Skeletal muscle satellite cell (primary cell): ENCODE data around the gene NELFA.

ENCODE experiments used
- H3K27me3 ChIP-seq: 2 replicates; pipeline ENCODE4 v1.7.0; 2013; ENCODE audit warnings: low read length; ENCODE audit not compliant: control insufficient read depth, insufficient read depth
- H3K36me3 ChIP-seq: 2 replicates; pipeline ENCODE4 v1.7.0; 2013; ENCODE audit warnings: mild to moderate bottlenecking, control low read depth, low read length; ENCODE audit not compliant: insufficient read depth
- H3K4me1 ChIP-seq: 2 replicates; pipeline ENCODE4 v1.7.0; 2013; ENCODE audit warnings: low read length; ENCODE audit not compliant: control insufficient read depth, insufficient read depth
- H3K4me2 ChIP-seq: 2 replicates; pipeline ENCODE4 v1.7.0; 2013; ENCODE audit warnings: mild to moderate bottlenecking, low read length
- H3K4me3 ChIP-seq: 2 replicates; pipeline ENCODE4 v1.7.0; 2013; ENCODE audit warnings: low read length
- H3K9ac ChIP-seq: 2 replicates; pipeline ENCODE4 v1.7.0; 2013; ENCODE audit warnings: mild to moderate bottlenecking, low read depth, low read length, moderate library complexity
- H3K9me3 ChIP-seq: replicated peaks from 2 replicates; pipeline ENCODE4 v1.7.0; 2013; ENCODE audit warnings: mild to moderate bottlenecking, control low read depth, low read length

NELFA gene

GRCh38 chr4:1952058-1952700, 56.6 kb downstream of the NELFA start:
- H3K4me3 ChIP-seq, result no peak overlapping the region
- no peak overlapping the region for H3K4me2 ChIP-seq
- H3K36me3 ChIP-seq, result peaks cover 57% of the 10 kb centered on the region
- no peaks in the 10 kb centered on the region for H3K27me3 ChIP-seq
- H3K9ac ChIP-seq, result no peak overlapping the region
- no peaks in the 10 kb centered on the region for H3K4me1 ChIP-seq
- no peaks in the 10 kb centered on the region for H3K9me3 ChIP-seq

GRCh38 chr4:1950369-1950768, 58.4 kb downstream of the NELFA start:
- H3K36me3 ChIP-seq, result peaks cover 49% of the 10 kb centered on the region

GRCh38 chr4:1948892-1949436, 59.8 kb downstream of the NELFA start:
- no peak overlapping the region for H3K4me2 ChIP-seq
- H3K4me3 ChIP-seq, result no peak overlapping the region
- H3K9ac ChIP-seq, result no peak overlapping the region
- peaks cover 44% of the 10 kb centered on the region for H3K36me3 ChIP-seq
- H3K27me3 ChIP-seq, result no peaks in the 10 kb centered on the region
- no peaks in the 10 kb centered on the region for H3K4me1 ChIP-seq
- H3K9me3 ChIP-seq, result no peaks in the 10 kb centered on the region

More at GRCh38 chr4:1950369-1950768, 58.4 kb downstream of the NELFA start:
- no peaks in the 10 kb centered on the region for H3K27me3 ChIP-seq
- H3K4me1 ChIP-seq, result no peaks in the 10 kb centered on the region
- no peaks in the 10 kb centered on the region for H3K9me3 ChIP-seq
- H3K4me3 ChIP-seq, result no peak overlapping the region
- no peak overlapping the region for H3K9ac ChIP-seq
- no peak overlapping the region for H3K4me2 ChIP-seq

- H3K4me2 ChIP-seq, result no peak overlapping the region
Observed at GRCh38 chr4:1948232-1948631, 60.5 kb downstream of the NELFA start.

GRCh38 chr4:1945912-1946311, 62.9 kb downstream of the NELFA start:
- H3K9me3 ChIP-seq, result no peaks in the 10 kb centered on the region
- no peak overlapping the region for H3K4me3 ChIP-seq
- no peaks in the 10 kb centered on the region for H3K27me3 ChIP-seq
- H3K36me3 ChIP-seq, result peaks cover 46% of the 10 kb centered on the region
- no peaks in the 10 kb centered on the region for H3K4me1 ChIP-seq
- no peak overlapping the region for H3K9ac ChIP-seq
- no peak overlapping the region for H3K4me2 ChIP-seq

More at GRCh38 chr4:1948232-1948631, 60.5 kb downstream of the NELFA start:
- H3K4me1 ChIP-seq, result no peaks in the 10 kb centered on the region
- no peak overlapping the region for H3K9ac ChIP-seq
- peaks cover 42% of the 10 kb centered on the region for H3K36me3 ChIP-seq
- H3K27me3 ChIP-seq, result no peaks in the 10 kb centered on the region
- no peak overlapping the region for H3K4me3 ChIP-seq
- no peaks in the 10 kb centered on the region for H3K9me3 ChIP-seq

GRCh38 chr4:1945124-1945895, 63.5 kb downstream of the NELFA start:
- Histone ChIP-seq H3K27me3 (no peaks in the 10 kb centered on the region), H3K4me3 (no peak overlapping the region), H3K4me2 (no peak overlapping the region), H3K9ac (no peak overlapping the region), H3K9me3 (no peaks in the 10 kb centered on the region), H3K36me3 (peaks cover 43% of the 10 kb centered on the region), H3K4me1 (peaks cover 6% of the 10 kb centered on the region)

- Histone ChIP-seq H3K27me3 (no peaks in the 10 kb centered on the region), H3K9me3 (no peaks in the 10 kb centered on the region), H3K9ac (no peak overlapping the region), H3K4me1 (peaks cover 19% of the 10 kb centered on the region), H3K36me3 (peaks cover 42% of the 10 kb centered on the region), H3K4me2 (no peak overlapping the region), H3K4me3 (no peak overlapping the region)
Observed at GRCh38 chr4:1943928-1944327, 64.8 kb downstream of the NELFA start.

- Histone ChIP-seq H3K4me1 (peaks cover 27% of the 10 kb centered on the region), H3K36me3 (peaks cover 34% of the 10 kb centered on the region), H3K4me3 (peak overlapping the region; percentile 12)
Observed at GRCh38 chr4:1940566-1940965, 68.2 kb downstream of the NELFA start.

GRCh38 chr4:1939664-1940509, 68.9 kb downstream of the NELFA start:
- Histone ChIP-seq H3K4me2 (peak overlapping the region; percentile 76), H3K36me3 (peaks cover 37% of the 10 kb centered on the region)

More at GRCh38 chr4:1940566-1940965, 68.2 kb downstream of the NELFA start:
- peak overlapping the region; percentile 76 for H3K4me2 ChIP-seq
- no peaks in the 10 kb centered on the region for H3K9me3 ChIP-seq
- no peaks in the 10 kb centered on the region for H3K27me3 ChIP-seq
- H3K9ac ChIP-seq, result no peak overlapping the region

GRCh38 chr4:1938027-1938426, 70.7 kb downstream of the NELFA start:
- Histone ChIP-seq H3K9me3 (no peaks in the 10 kb centered on the region), H3K4me3 (no peak overlapping the region), H3K9ac (no peak overlapping the region), H3K4me1 (peaks cover 27% of the 10 kb centered on the region), H3K27me3 (no peaks in the 10 kb centered on the region), H3K36me3 (peaks cover 34% of the 10 kb centered on the region), H3K4me2 (no peak overlapping the region)

More at GRCh38 chr4:1939664-1940509, 68.9 kb downstream of the NELFA start:
- Histone ChIP-seq H3K4me1 (peaks cover 27% of the 10 kb centered on the region), H3K4me3 (peak overlapping the region; percentile 53), H3K9me3 (no peaks in the 10 kb centered on the region), H3K9ac (peak overlapping the region; percentile 51), H3K27me3 (no peaks in the 10 kb centered on the region)

GRCh38 chr4:1937550-1937949, 71.2 kb downstream of the NELFA start:
- peaks cover 27% of the 10 kb centered on the region for H3K4me1 ChIP-seq
- no peak overlapping the region for H3K9ac ChIP-seq
- peaks cover 34% of the 10 kb centered on the region for H3K36me3 ChIP-seq
- no peak overlapping the region for H3K4me3 ChIP-seq
- H3K9me3 ChIP-seq, result no peaks in the 10 kb centered on the region
- no peak overlapping the region for H3K4me2 ChIP-seq
- no peaks in the 10 kb centered on the region for H3K27me3 ChIP-seq
